Mesothelial cell of epicardium (in vitro differentiated cells): Measurements from ENCODE around the gene KRTAP10-4. TPM values are rescaled to one million over a fixed set of nuclear protein-coding genes. Genes with fewer than 3 reads are reported as not detected.

Source experiments
- DNase-seq, 2 experiments: peaks; one replicate each; pipeline ENCODE4 v3.0.0; 2021; ENCODE audit warnings: low spot score in 2 of 2; ENCODE audit not compliant: unreplicated experiment in 2 of 2
- H3K27ac Mint-ChIP-seq: 2 replicates; pipeline ENCODE4 v1.8.0; 2021; ENCODE audit warnings: mixed read lengths
- H3K27me3 Mint-ChIP-seq: 2 replicates; pipeline ENCODE4 v1.8.0; 2021; ENCODE audit warnings: low read depth, mixed read lengths
- H3K36me3 Mint-ChIP-seq: 2 replicates; pipeline ENCODE4 v1.8.0; 2021; ENCODE audit warnings: mixed read lengths
- H3K4me1 Mint-ChIP-seq: 2 replicates; pipeline ENCODE4 v1.8.0; 2021; ENCODE audit warnings: mixed read lengths
- H3K4me3 Mint-ChIP-seq: 2 replicates; pipeline ENCODE4 v1.8.0; 2021; ENCODE audit warnings: mild to moderate bottlenecking, moderate library complexity, mixed read lengths
- H3K9me3 Mint-ChIP-seq: 2 replicates; pipeline ENCODE4 v1.8.0; 2021; ENCODE audit warnings: mixed read lengths
- total RNA-seq: library from RNA; stranded (reverse); gene quantifications from 3 replicates; pipeline ENCODE4 v1.2.1, GENCODE V29; 2021
- TF ChIP-seq, protein P1 (sequence below): fragments of 200-600 bp; sonication (generic); IDR thresholded peaks from one replicate; pipeline ENCODE4 v1.5.0; 2021; ENCODE audit warnings: antibody characterized with exemption; ENCODE audit not compliant: unreplicated experiment

KRTAP10-4 gene
- total RNA-seq, 1 donor from 2014 or later: not detected

DNA sequence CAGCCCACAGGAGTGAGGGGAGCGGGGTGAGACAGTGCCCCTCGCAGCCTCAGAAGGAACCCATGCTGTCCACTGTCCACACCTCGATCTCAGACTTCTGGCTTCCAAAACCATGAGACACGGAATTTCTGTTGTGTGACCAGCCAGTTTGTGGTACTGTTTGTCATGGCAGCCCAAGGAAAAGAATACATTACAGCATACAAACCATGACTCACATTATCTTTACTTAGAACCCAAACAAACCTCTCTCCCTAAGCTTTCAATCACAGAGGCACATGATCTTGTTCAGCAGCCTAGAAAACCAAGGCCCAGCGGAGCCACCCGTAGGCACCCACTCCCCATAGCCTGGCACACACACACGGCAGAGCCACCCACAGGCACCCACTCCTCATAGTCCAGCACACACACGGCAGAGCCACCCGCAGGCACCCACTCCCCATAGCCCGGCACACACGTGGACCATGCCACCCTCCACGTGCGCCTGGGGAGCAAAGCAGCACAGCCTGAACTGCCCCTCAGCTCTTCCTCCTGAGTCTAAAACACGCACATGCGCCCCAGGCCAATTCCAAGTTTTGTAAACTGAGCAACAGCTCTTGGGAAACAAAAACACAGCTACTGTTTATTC, 458 bp upstream of the KRTAP10-4 start:
- TF ChIP-seq, protein P1, sequence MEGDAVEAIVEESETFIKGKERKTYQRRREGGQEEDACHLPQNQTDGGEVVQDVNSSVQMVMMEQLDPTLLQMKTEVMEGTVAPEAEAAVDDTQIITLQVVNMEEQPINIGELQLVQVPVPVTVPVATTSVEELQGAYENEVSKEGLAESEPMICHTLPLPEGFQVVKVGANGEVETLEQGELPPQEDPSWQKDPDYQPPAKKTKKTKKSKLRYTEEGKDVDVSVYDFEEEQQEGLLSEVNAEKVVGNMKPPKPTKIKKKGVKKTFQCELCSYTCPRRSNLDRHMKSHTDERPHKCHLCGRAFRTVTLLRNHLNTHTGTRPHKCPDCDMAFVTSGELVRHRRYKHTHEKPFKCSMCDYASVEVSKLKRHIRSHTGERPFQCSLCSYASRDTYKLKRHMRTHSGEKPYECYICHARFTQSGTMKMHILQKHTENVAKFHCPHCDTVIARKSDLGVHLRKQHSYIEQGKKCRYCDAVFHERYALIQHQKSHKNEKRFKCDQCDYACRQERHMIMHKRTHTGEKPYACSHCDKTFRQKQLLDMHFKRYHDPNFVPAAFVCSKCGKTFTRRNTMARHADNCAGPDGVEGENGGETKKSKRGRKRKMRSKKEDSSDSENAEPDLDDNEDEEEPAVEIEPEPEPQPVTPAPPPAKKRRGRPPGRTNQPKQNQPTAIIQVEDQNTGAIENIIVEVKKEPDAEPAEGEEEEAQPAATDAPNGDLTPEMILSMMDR: no peak
- H3K36me3 Mint-ChIP-seq: peaks cover 2% of the 10 kb centered on the region
- no peak overlapping the region for H3K4me3 Mint-ChIP-seq
- DNase-seq: no peak
- H3K4me1 Mint-ChIP-seq: no peaks in the 10 kb centered on the region
- no peak overlapping the region for H3K27ac Mint-ChIP-seq
- no peaks in the 10 kb centered on the region for H3K27me3 Mint-ChIP-seq
- peaks cover 36% of the 10 kb centered on the region for H3K9me3 Mint-ChIP-seq

DNA sequence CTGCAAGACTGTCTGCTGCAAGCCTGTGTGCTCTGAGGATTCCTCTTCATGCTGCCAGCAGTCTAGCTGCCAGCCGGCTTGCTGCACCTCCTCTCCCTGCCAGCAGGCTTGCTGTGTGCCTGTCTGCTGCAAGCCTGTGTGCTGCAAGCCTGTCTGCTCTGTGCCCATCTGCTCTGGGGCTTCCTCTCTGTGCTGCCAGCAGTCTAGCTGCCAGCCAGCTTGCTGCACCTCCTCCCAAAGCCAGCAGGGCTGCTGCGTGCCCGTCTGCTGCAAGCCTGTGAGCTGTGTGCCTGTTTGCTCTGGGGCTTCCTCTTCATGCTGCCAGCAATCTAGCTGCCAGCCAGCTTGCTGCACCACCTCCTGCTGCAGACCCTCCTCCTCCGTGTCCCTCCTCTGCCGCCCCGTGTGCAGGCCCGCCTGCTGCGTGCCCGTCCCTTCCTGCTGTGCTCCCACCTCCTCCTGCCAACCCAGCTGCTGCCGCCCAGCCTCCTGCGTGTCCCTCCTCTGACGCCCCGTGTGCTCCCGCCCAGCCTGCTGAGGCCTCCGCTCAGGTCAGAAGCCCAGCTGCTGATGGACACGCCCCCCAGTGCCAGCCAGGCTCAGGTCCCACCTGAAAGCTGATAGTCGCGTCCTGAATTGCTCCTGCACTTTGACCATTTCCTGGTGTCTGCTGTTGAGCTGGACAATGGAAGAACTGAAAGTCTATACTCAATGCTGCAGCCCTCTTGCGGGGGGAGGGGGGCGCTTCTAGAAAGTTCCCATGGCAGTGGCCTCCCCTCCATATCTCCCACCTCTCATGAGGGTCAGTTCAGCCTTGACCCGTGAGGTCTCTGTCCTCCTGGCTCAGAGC, 1.2 kb downstream of the KRTAP10-4 start:
- no peak overlapping the region for H3K4me3 Mint-ChIP-seq
- peaks cover 2% of the 10 kb centered on the region for H3K36me3 Mint-ChIP-seq
- H3K27ac Mint-ChIP-seq: no peak overlapping the region
- H3K9me3 Mint-ChIP-seq: peaks cover 39% of the 10 kb centered on the region
- no peaks in the 10 kb centered on the region for H3K27me3 Mint-ChIP-seq
- DNase-seq: no peak
- TF ChIP-seq, protein P1: no peak
- no peaks in the 10 kb centered on the region for H3K4me1 Mint-ChIP-seq

DNA sequence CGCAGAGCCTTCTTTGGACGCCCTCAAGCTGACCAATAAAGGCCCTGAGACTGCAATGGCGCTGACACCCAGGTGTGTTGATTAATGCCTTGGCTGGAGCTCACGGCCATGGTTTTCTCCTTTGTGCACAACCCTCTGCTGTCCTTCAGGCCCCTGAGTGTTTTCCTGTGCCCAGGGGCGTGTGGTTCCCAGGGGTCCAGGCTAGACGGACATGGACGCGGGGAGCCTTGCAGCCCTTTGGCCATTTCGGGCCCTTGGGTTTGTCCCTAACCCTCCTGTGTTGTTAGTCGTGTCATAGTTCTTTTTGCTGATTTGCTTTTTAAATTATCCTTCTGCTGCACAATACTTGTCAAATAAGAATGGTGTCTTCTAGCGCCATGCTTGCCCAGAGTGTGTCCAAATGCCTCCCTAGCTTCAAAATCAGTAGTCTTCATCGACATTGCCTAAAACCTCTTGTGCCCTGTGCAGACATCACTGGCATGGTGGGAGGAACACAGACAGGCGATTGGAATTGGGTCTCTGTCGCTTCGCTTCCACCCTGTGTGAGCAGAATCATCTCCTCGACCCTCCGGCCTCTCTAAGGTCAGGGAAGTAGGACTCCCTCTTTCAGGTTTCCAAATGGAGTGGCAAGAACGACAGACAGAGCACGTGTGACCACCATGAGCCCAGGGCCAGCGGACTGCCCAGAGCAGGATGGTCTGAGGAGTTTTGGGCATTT, 1.9 kb downstream of the KRTAP10-4 start:
- no peak overlapping the region for H3K4me3 Mint-ChIP-seq
- no peaks in the 10 kb centered on the region for H3K27me3 Mint-ChIP-seq
- TF ChIP-seq, protein P1: no peak
- H3K27ac Mint-ChIP-seq: no peak overlapping the region
- H3K9me3 Mint-ChIP-seq: peaks cover 37% of the 10 kb centered on the region
- H3K4me1 Mint-ChIP-seq: no peaks in the 10 kb centered on the region
- DNase-seq: peak in 1 of 2 experiments; percentile 31
- peaks cover 2% of the 10 kb centered on the region for H3K36me3 Mint-ChIP-seq

DNA sequence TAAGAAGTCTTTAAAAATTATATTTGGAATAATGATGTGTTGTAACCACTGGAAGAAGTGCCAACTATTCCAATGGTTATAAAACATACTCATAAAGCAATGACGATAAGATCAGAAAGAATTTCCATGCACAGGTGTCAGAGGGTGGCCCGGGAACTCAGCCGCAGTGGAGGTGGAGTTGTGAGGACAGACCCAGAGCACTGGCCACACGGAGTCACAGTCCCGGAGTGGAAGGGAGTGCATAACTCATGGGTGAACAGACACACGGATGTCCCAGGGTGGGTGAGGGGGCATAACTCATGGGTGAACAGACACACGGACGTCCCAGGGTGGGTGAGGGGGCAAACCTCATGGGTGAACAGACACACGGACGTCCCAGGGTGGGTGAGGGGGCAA, 2.5 kb downstream of the KRTAP10-4 start:
- Mint-ChIP-seq H3K4me1 (no peaks in the 10 kb centered on the region), H3K9me3 (peaks cover 34% of the 10 kb centered on the region), H3K27ac (no peak overlapping the region), H3K36me3 (peaks cover 2% of the 10 kb centered on the region), H3K4me3 (no peak overlapping the region), H3K27me3 (no peaks in the 10 kb centered on the region)
- DNase-seq: no peak
- TF ChIP-seq, protein P1: no peak

DNA sequence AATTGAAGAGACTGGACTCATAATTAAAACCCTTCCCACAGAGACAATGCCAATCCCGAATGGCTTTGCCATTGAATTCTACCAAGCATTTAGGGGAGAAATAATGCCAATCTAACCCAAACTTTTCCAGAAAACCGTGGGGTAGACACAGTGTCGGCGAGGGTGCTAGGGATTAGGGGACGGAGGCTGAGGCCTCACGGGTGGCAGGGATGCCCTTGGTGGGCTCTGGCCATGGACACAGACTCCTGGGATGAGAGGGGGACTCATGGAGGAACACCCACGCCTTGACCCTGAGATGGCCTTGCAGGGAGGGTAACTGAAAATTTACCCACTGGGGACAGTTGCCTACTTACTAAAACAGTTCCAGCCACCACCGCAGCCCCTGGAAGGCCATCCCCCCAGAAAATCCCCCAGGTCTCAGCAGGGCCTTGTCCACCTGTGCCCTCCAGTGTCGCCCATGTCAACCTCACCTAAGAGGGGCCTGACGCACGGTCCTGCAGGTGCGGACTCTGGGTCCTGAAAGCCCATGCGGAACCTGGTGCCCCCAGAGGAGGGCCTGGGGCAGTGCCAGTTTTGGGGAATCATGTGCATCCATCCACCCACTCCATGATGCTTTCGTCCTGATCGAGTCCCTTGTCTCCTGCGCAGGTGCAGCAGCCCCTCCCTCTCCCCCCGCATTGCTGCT, 5.0 kb downstream of the KRTAP10-4 start:
- no peak for DNase-seq

More for the DNA sequence above, 5.0 kb downstream of the KRTAP10-4 start:
- TF ChIP-seq, protein P1: no peak
- peaks cover 4% of the 10 kb centered on the region for H3K27me3 Mint-ChIP-seq
- H3K36me3 Mint-ChIP-seq: peaks cover 2% of the 10 kb centered on the region
- H3K4me1 Mint-ChIP-seq: peaks cover 7% of the 10 kb centered on the region
- no peak overlapping the region for H3K27ac Mint-ChIP-seq
- H3K4me3 Mint-ChIP-seq: no peak overlapping the region
- peaks cover 28% of the 10 kb centered on the region for H3K9me3 Mint-ChIP-seq
